GM18867 (cell line): ENCODE results near the gene RHBDD3.
"Not testable (repeated sequence)": the region's sequence is repeated elsewhere in the genome, so short reads cannot be mapped to it uniquely, and the experiment has no call there.

ENCODE experiments used
- ATAC-seq: cut with Tn5 transposase; IDR thresholded peaks from one replicate; pipeline ENCODE4 v1.9.1; 2021; ENCODE audit warnings: mild to moderate bottlenecking, moderate library complexity; ENCODE audit not compliant: unreplicated experiment

Gene RHBDD3

DNA sequence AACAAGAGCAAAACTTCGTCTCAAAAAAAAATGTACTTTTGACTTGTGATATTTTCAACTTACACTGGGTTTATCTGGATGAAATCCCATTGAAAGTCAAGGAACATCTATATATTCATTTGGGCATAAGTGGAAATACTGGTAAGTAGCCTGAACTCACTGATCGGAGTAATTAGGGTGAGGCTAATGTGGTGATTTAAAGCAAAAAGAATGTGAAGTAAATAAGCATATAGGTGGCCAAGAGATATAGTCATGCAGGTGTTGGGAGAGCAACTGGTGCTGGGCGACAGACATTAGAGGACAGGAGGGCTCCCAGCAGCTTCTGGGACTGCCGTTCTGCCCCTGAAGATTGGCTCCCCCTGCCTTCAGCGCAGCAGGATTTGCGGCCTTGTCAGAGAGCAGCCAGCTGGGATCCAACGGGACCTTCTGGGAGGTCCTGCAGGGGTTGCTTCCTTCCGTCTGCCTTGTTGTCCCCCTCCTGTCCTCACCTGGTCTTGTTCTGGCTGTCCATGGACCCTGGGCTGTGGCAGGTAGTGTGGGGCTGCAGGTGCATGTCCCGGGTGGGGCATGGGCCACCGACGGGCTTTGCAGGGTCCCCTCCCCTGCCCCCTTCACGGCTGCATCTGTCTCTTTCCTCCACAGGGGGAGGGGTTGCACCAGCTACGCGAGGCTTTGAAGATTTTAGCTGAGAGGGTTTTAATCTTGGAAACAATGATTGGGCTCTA is 14.1 kb downstream of the RHBDD3 start:
- ATAC-seq = no peak

GRCh38 chr22:29251981-29252911 is 15.5 kb downstream of the RHBDD3 start:
- ATAC-seq = no peak

DNA sequence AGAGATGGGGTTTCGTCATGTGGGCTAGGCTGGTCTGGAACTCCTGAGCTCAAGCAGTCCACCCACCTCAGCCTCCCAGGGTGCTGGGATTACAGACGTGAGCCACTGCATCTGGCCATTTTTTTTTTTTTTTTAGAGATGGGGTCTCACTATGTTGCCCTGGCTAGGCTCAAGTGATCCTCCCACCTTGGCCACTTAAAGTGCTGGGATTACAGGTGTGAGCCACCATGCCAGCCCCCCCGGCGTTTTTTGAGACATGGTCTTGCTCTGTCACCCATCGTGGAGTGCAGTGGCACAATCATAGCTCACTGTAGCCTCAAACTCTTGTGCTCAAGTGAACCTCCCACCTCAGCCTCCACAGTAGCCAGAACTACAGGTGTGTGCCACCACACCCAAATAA is 16.5 kb downstream of the RHBDD3 start:
- no peak for ATAC-seq

GRCh38 chr22:29247891-29248290 is 19.9 kb downstream of the RHBDD3 start:
- not testable (repeated sequence) for ATAC-seq

GRCh38 chr22:29245626-29246385 is 22.0 kb downstream of the RHBDD3 start:
- ATAC-seq = no peak

DNA sequence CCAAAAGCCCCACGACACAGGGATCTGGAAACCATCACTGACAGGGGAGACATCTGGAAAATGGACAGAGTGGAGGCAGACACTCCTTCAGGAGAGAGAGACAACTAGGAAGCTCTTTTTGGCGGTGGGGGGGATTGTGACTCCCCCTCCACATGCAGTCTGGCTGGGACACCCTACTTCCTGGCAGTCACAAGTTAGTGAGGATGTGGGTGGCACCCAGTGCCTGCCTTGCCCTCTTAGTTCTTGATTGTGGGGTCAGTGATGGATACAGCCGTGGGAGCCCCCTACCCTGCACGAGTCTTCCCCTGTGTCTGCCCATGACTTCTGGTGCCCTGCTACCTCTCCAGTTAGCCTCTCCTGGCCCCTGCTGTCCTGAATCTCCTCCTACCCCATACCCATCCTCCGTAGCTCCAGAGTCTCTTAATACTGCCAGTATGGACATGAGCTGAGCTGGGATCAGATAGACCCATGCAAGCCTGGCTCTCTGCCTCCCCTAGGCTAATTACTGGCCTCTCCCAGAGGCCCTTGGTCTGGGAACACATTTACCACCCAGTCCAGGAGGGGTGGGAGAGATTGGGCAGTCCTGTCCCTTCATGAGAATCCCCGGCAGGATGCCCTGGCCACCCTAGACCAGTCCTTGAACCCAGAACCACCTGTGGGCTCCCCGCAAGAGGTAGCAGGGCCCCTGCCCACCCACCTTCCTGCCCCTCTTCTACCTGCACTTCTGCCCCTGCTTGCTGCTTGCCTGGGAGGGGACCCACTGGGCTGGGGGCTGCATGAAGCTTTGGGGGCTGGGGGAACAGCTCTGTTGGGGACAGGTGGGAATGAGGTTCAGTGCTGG is 22.8 kb downstream of the RHBDD3 start:
- no peak for ATAC-seq

DNA sequence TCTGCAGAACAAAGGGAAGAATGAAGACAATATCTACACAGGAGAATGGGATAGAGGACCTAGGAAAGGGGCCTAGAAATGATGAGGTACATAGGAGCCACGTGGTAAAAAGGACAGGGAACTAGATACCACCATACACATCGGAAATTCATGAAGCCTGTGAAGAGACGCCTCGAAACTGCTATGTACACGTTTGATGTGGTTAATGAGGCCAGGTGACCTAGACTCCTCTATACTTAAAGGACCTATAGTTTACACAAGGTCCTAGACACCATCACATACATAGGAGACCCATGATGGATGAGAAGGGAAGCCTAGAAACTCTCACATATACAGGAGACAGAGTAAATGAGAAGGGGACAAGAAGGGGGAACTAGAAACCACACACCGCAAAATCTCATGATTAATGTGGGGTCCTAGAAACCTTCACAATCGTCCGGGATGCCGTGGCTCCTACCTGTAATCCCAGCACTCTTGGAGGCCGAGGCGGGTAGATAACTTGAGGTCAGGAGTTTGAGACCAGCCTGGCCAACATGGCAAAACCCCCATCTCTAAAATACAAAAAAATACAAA is 23.8 kb downstream of the RHBDD3 start:
- no peak for ATAC-seq

DNA sequence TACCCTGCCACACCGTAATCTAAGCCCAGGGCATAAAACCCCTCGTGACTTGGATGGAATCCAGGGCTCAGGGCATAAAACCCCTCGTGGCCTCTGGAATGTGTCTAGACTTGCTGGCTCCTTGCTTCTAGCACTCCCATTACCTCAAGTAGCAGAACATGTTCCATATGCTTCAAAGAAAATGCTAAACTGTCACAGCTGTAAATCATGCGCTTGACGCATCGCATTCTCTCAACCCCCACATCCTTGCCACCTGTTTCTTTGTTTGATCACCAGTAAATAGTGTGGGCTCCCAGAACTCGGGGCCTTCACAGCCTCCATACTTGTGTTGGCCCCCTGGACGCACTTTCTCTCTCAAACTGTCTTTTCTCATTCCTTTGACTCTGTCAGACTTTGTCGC is 27.3 kb downstream of the RHBDD3 start:
- not testable (repeated sequence) for ATAC-seq

DNA sequence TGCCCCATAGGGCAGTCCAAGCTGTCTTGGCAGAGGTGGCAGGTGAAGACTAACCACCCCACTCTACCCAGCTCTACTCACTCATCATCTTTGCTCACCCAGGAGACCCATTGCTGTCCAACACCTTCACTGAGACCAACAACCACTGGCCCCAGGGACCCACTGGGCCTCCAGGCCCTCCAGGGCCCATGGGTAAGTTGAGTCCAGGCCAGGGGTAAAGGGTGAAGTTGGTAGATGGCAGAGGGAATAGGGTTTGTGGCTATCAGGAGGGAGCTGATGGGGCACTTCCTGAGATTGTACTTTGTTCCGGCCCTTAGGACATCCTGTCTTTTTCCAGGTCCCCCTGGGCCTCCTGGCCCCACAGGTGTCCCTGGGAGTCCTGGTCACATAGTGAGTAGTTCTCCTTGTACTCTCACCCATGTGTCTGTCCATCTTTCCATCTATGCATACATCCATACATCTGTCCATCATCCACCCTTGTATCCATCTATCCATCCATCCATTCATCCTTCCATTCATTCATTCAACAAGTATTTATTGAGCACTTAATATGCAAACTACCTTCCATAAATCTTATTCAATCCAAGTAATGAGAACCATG is 34.4 kb downstream of the RHBDD3 start:
- ATAC-seq = no peak

- no peak for ATAC-seq
Measured at GRCh38 chr22:29231971-29232959, 35.5 kb downstream of the RHBDD3 start.

DNA sequence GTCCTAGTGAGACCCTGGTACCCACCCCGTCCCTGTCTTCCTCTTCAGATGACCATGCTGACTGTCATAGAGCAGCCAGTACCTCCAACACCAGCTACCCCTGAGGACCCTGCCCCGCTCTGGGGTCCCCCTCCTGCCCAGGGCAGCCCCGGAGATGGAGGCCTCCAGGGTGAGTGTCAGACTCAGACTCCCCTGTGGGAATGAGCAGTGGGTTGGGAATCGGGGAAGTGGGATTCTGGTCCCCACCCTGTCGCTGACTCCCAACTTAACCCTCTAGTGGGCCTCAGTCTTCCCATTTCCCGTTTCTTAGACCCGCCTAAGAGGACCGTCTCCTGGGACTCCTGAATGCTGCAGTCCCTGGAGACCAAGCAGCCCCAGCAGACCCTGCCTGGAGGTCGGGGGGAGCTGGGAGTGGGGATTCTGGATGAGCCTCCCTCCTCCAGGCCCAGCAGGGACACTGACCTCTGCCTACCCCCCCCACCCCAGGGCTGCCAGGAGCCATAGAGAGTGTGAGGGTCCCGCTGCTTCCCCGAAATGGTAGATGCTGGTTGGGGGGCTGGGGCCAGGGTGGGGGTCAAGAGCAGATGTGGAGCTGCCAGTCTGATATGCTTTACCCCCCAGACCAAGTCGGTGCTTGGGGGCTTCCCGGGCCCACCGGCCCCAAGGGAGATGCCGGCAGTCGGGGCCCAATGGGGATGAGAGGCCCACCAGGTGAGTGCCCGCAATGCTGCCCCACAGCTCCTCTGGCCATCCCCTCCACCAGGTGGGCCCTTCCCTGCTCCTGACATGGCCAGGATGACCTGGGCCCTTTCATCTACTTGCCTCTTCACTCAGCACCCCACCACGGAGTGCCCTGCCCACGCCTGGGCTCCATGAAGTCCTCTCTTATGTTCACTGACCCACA is 36.6 kb downstream of the RHBDD3 start:
- ATAC-seq = no peak

- no peak for ATAC-seq
Measured at GRCh38 chr22:29226351-29226981, 41.3 kb downstream of the RHBDD3 start.

DNA sequence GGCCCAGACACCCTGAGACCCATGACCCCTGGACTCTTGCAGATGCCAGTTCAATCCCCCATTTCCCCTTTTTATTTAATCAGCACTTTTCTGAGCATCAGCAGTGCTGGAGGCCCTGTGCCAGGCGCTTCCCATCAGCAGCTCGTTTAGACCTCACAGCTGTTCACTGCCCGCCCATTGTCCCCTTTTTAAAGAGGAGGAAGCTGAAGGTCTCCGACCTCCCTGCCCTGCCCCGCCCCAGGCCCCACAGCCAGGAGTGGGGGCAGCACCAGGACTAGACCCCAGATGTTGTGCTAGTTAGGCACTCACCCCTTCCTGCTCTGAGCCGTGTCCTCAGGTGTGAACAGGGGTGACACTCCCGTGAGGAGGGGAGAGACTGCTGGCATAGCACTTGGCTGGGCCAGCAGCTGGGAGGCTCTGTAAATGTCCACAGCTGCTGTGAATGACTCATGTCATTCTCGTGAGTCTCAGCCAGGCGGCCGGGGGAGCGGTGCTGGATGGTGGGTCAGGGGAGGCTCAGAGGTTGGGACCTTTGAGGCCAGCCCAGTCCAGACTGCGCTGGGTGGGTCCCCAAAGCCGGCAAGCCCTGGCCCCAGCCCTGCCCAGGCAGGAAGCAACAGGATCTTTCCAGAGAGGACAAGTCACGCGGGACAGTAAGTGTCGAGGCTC is 42.2 kb downstream of the RHBDD3 start:
- ATAC-seq = no peak

DNA sequence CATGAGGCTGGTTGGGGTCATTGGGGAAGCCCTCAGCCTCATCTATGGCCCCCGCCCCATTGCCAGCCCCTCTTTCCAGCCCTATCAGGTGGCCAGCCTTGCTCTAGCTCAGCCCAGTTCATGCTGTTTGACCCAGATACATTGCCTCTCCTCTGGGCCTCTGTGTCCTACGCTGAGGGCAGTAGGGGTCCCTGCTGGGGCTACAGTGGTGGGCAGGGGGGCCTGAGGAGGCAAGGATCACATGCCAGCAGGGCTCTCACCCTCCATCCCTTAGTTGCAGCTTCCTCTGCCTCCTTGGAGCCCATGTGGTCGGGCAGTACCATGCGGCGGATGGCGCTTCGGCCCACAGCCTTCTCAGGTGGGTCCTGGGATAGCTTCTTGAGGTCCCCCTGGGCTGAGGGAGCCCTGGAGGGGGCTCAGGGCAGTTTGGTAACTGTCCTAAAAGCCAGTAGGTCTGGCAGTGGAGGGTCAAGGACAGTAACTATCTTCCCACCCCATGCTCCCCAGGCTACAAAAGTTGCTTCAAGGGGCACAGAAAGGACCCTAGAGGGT is 42.8 kb downstream of the RHBDD3 start:
- ATAC-seq = no peak

DNA sequence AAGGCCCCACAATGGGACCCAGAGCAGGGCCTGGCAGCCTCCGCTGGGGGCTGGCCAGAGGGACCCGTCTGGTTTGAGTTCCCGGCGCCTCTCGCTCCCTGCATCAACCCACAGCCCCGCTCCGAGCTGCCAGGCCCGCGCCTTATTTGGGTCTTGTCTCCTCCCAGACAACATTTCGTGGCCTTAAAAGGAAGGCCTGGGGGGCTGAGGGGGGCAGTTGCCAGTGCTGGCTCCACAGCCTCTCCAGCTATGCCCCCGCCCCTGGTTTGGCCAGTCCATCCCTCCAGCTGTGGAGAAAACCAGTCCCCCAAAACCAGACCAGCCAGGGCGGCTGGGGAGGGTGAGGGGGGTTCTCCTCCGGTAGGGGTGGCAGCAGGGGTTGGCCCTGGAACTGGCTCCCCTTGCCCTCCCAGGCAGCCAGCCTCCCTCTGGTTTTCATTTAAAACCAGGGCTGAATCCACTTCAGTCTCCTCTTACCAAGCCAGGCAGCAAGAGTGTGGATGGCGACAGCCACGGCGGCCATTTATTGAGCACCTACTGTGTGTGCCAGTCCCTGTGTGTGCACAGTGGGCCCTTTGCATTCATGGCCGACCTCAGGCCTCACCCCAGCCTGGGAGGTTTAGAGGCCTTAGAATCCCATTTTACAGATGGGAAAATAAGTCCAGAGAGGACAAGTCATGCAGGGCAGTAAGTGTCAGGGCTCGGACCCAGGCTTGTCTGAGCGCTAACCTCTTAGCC is 43.5 kb downstream of the RHBDD3 start:
- ATAC-seq = no peak
